GM18508 (cell line): ENCODE results near the gene STS.

Experiments
- ATAC-seq: cut with Tn5 transposase; IDR thresholded peaks from one replicate; pipeline ENCODE4 v1.9.1; 2021; ENCODE audit warnings: moderate number of reproducible peaks; ENCODE audit not compliant: insufficient read depth, unreplicated experiment

The STS gene, protein sequence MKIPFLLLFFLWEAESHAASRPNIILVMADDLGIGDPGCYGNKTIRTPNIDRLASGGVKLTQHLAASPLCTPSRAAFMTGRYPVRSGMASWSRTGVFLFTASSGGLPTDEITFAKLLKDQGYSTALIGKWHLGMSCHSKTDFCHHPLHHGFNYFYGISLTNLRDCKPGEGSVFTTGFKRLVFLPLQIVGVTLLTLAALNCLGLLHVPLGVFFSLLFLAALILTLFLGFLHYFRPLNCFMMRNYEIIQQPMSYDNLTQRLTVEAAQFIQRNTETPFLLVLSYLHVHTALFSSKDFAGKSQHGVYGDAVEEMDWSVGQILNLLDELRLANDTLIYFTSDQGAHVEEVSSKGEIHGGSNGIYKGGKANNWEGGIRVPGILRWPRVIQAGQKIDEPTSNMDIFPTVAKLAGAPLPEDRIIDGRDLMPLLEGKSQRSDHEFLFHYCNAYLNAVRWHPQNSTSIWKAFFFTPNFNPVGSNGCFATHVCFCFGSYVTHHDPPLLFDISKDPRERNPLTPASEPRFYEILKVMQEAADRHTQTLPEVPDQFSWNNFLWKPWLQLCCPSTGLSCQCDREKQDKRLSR

DNA sequence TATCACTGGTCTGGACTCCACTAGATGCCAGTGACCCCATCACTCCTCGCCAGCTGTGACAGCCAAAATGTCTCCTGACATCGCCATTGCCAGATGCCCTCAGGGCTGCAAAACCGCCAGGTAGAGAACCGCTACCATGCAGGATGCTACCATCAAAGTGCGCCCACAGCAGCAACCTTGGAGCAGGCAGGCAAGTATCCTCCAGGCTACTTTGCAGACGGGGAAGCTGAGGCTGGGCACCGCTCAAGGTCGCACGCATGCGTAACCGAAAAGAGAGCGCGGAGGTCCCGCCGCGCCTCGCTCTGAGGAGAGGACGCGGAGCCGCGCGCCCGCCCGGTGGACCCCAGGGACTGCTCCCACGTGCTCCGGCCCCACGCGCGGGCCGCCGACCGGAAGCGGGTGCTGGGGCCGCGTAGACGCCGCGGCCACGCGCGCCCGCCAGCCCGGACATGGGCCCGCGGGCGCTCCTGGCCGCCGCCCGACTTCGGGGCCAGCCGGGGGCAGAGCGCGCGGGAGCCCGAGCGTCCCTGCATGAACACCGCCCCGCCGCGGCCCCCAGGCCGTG, at the start of gene STS:
STS (plus strand) TSS at position 300 of the 565 bp plus-strand sequence. CDS start 105,488 bp downstream, outside the sequence.
- ATAC-seq: peak; percentile 20

DNA sequence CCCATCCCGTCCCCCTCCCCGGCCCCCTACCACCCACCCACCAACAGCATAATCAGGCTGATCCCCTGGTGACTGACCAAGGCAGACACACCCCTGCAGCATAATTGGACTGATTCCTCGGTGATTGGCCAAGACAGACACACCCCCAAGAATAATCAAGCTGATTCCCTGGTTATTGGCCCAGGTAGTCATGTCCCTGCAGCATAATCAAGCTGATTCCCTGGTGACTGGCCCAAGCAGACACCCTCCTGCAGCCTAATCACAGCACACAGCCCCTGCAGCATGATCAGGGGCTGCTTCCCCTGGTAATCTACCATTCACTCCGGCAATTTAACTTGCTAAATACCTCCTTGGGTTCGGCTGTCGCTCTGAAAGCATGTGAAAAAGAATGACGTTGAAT, 47.5 kb upstream of the STS start:
- ATAC-seq: no peak

DNA sequence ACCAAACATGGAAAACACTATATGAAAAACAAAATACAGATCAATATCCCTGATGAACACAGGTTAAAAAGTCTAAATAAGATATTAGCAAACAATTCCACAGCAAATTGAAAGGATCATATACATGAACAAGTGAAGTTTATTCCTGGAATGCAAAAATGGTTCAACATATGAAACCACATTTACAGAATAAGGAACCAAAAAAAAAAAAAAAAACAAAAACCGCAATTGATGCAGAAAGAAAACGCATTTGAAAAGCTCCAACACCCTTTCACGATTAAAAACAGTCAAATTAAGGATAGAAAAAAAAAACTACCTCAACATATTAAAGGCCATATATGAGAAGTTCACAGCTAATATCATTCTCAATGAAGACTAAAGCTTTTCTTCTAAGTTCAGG, 45.4 kb upstream of the STS start:
- ATAC-seq: no peak

DNA sequence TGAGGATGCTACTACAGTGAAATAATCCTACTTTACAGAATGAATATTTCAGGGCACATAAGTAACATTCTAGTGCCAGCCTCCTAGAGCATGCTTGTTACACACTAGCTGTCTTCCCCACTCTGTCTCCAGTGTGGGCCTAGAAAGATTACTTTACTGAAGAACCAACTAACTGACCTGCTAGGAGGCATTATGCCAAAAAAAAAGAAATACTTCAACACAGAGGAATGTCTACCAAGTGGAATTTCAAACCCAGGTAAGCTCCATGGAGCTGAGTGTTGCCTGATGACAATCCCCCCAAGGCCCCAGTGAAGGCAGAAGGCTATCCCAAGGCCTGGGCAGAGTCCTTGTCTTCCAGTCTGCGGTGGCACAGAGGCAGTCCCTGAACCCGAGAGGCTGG, 40.9 kb upstream of the STS start:
- ATAC-seq: no peak

DNA sequence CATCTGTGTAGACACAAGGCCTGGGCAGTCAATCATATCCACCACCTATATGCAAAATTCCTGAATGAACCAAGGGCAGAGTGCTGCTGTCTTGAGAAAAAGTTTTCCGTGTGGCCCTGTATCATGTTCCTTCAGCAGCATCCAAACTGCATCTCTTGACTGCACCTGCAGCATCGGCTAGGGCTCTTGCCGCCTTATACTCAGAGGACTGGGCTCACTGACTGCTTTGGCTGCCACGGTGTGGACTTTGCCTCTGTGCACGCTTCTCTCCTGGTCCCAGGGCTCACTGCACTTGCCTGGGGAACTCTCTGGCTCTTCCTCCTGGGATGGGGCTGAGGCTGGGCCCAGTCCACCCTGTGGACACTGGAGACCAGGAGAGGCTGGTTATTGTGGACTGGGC, 39.5 kb upstream of the STS start:
- ATAC-seq: no peak

DNA sequence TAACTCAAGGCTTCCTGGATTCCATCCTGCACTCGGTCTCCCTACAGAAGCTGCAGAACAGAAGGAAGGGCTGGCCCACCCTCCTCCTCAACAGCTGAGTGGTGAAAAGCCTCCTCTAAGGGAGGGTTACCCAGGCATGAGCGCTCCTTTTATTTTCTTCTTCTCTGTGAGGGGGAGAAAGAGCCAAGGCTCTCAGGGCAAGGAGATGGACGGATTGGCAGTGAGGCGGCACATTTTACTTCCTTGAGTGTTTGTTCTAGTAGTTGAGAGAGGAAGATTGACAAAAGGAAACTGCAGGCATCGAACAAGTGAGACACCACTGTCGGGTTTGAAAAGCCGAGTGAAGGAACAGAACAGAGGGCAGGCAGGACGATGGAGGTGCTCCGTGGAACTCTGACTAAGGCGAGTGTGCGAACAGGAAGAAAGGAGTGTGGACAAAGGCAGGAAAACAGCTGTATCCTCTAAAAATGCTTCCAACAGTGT, 38.4 kb upstream of the STS start:
- no peak for ATAC-seq

DNA sequence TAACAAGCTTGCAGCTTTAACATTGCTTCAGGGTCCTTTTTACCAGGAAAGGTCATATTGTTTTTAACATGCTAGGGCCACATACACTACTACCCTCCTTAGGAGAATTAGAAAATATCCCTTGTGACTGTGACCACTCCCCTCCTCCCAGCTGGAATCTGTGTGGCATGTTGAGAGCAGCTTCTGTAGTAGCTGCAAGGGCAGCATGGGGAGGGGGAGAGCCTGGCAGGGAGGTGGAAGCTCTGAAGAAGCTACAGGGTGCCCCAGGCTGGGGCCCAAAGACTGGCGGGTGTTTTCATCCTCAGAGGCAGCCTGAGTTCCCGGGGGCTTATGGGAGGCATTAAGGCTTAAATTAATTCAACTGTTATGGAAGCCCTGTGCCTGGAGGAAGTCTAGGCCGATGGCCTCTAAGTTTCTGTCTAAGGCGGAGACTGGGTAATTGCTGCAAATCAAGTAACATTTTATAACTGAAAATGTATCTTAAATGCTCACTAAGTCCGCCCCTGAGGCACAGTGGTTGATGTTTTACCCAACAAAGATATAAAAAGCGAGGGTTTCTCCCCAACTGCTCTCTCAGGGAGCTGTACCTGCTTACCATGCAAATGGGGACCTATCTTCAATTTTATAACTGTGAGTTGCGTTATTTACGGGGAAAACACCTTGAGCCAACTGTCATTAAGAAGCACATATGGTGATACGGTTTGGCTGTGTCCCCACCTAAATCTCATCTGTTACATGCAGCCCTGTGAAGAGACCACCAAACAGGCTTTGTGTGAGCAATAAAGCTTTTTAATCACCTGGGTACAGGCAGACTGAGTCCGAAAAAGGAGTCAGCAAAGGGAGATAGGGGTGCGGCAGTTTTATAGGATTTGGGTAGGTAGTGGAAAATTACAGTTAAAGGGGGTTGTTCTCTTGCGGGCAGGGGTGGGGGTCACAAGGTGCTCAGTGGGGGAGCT, 37.4 kb upstream of the STS start:
- peak; percentile 72 for ATAC-seq

DNA sequence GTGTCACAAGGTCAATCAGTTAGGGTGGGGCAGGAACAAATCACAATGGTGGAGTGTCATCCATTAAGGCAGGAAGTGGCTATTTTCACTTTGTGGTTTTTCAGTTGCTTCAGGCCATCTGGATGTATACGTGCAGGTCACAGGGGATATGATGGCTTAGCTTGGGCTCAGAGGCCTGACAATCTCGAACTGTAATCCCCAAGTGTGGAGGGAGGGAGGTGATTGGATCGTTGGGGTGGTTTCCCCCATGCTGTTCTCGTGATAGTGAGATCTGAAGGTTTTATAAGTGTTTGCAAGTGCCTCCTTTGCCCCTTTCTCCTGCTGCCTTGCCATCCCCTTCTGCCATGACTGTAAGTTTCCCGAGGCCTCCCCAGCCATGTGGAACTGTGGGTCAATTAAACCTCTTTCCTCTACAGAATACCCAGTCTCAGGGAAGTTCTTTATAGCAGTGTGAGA, 36.7 kb upstream of the STS start:
- ATAC-seq: peak; percentile 34

DNA sequence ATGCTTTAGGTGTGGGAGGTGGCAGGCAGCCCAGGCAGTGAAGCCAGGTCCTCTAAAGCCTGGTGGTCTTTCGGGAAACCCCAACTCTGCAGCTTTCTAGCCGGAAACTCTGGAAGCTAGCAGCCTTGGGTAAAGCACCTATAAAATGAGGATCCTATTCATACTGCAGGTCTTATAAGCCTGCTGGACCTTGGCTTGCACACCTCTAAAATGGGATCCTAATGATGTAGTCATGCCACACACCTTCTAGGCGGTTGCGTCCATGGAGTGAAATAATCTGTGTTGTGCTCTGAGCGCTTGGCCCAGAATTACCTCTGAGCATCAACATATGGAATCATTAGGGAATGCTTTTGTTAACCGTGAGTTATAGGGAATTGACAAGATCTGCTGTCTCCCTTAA, 36.0 kb upstream of the STS start:
- no peak for ATAC-seq

DNA sequence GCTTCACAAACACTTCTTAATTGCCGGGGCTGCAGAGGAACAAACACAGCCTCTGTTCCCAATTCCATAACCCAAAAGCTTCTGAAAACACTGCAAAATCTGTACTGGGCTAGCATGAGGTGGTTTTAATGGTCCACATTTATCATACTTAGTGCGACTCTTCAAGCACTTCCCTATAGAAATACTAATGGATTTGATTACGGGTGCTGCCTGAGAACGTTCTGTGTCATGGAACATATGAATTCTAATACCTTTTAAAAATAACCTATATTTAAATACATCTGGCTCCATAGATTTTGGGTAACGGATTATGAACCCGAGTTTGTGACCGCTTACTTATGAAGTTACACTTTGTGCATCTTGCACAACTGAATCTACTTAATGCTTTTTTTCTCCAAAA, 35.4 kb upstream of the STS start:
- no peak for ATAC-seq

DNA sequence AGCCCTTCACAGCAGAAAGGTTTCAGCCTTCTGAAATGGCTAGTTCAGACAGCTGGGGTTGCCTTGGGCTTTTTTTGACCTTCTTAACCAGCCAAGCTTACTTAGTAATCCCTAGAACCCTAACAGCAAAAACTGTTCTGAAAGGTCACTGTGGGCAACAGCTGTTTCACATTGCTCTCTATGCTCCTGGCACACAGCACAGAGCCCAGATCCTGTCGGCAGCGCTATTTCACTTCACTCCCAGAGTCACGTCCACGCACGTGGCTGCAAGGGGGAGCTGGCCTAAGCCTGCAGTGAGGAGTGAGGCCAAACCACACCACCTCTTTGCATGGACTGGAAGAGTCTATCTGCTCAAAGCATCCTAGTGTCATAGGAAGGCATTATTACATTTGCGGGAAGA, 32.0 kb upstream of the STS start:
- peak; percentile 76 for ATAC-seq

DNA sequence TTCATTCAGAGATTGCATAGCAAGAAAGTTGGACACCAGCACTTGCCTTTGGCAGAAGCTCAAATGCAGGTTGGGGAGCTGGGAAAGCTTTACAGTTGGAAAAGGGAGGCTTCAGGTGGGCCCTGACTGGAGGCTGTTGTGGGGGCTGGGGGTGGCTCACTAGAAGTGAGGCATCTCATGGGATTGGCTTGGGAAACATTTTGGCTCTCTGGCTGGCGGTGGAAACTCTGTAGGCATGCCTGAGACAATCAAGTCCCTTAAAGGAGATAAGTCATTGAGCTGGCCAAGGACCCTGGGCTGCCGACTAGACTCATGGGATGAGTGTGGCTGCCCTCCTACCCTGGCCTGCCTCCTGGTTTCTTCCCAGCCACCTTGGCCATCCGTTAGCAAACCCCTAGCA, 31.4 kb upstream of the STS start:
- no peak for ATAC-seq

DNA sequence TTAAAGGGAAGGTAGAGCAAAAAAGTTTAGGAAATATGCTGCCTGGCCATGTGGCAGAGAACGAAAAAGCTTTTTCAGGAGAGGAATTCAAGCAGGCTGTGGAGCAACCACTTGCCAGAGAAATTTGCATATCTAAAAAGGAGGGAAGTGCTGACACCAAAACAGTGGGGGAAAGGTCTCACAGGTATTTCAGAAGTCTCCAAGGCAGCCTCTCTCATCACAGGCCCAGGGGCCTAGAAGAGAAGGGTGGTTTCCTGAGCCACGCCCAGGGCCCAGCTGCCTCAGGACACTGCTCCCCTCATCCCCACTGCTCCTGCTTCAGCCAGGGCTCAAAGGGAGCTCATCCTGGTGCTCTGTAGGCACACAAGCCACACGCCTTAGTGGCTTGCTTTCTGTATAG, 29.9 kb upstream of the STS start:
- no peak for ATAC-seq

DNA sequence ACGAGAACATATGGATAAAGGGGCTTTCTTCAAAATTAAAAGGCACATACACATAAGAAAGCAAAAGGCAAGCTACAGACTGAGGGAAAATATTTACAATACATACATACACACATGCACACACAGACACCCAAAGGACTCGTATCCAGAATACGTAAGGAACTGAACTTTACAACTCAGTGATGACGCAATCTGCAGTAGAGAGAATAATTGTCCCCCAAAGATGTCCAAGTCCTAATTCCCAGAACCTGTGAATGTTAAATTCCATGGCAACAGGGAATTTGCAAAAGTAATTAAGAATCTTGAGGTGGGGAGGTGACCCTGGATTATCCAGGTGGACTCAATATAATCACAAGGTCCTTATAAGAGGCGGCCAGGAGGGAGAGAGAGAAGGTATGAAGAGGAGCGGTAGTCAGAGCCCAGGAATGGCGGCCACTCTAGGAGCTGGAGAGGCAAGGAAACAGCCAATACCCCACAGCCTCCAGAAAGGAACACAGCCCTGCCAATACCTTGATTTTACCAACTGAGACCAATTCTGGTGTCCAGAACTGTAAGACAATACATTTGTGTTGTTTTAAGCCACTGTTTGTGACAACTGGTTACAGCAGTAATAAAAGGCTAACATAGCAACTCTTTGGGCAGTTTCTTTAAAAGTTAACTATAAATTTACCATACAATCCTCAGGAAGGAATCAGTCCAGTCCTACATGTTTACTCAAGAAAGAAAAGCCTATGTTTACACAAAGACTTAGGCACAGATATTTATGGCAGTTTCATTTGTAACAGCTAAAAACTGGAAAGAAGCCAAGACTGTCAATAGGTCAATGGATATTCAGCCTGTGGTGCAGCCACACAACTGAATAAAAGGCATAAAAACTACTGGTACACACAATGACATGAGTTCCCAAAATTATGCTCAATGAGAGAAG, 27.3 kb upstream of the STS start:
- ATAC-seq: no peak

DNA sequence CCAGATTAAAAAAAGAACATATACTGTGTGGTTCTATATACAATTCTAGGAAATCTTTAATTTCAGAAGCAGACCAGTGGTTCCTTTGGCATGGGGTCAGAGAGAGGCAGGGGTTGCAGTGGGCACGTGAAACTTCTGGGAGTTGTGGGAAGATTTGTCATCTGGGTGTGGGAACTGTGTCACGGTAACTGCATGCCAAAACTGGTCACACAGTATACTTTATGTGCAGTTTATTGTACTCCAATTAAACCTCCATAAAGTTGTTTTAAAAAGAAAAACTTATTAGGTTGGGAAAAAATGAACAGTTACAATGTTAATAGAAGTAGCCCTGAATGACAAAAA, 26.7 kb upstream of the STS start:
- ATAC-seq: no peak

DNA sequence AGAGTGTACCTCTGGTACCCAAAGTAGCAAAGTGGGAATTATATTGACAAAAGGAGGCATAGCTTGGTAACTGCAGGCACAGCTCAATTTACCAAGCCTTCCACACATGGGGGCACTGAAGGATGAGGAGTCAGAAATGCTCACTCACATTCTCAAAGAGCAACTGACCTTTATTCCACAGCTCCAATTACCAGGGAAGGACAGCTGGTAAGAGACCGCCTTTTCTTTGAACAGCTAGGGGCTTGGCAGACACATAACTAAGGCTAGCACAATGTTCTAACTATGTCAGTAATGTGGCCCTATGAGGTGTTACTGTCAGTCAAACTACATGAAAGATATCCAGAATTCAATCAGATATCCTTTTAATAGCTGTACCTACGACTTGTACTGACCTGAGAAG, 20.5 kb upstream of the STS start:
- ATAC-seq: no peak

DNA sequence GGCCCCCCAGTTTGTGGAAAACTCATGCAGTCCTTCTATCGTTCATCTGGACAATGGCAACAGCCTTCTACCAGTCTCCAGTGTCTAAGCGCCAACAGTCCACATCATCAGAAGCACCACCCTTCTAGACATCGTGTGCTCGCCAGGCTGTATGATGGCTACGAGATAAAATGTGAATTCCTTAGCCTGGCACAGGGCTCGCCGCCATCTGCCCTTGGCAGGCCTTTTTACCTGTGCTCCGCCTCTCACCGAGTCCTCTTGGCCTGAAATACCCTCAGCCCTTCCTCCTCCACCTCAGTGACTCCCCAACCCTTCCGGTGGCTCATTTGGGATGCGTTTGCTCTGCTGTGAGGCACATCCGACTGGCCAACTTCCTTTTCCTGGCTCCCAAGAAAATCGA, 15.9 kb upstream of the STS start:
- no peak for ATAC-seq

DNA sequence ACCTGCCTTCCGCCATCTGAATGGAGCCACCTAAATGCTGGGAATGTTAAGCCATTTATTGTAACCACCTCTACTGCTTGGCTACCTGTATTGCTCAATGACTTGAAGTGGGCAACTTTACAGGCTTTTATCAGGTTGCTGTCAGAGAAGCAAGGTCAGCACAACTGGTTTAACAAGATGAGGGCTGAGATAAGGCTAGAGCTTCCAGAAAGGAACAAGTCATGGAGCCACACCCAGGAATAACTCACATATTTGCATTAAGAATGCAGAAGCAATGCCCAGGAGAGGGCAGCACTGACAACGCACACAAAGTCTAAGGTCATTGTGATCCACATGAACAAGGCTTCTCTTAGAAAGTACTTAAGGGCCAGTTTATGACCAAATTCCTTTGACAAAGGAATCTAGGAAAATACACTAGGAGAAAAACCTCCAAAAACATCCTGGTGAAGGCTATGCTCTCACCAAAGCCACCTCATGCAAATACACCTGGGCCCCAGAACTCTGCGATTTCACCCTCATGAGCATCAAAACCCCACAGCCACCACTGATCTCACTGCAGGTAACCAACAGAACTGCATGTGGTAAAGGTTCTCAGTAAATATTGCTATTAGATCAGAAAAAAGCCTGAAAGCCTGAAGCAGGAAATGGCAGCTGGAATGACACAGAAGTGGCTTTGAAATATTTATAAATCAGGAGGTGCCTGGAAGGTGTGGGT, 15.0 kb upstream of the STS start:
- ATAC-seq: peak; percentile 73

DNA sequence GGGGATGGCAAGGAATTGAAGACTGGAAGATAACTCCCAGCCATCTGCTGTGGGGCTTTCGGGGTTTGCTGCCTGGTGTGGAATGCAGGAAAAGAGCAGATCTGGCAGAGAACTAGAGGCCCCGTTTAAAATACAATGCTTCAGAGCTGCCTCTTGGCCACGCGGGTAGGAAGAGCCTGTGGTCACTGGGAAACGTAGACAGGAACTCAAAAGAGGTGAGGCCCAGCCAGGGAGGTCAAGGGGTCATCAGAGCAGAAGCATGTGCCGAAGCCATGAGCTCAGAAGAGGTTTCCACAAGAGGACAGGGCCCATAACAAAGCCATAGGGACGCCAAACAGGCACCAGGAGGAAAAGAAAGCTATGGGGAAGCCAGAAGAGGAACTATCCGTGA, 14.5 kb upstream of the STS start:
- no peak for ATAC-seq
